Fibroblast of villous mesenchyme (primary cell): Measurements from ENCODE around the gene CFAP46. TPM values are rescaled to one million over a fixed set of nuclear protein-coding genes. Genes with fewer than 3 reads are reported as not detected.

Experiments
- DNase-seq: peaks from one replicate; pipeline ENCODE4 v3.0.0-alpha.2; 2010; ENCODE audit warnings: low read depth
- H3K4me3 ChIP-seq: 2 replicates; pipeline ENCODE4 v1.5.1; 2011; ENCODE audit warnings: low read depth, mild to moderate bottlenecking, low read length
- CTCF ChIP-seq: IDR thresholded peaks from 2 replicates; pipeline ENCODE4 v1.5.1; 2012; ENCODE audit warnings: low read depth, mild to moderate bottlenecking, low read length; ENCODE audit not compliant: insufficient read depth
- total RNA-seq: library from RNA; depleted of rRNA; stranded (reverse); fragments of >200 nt; gene quantifications from 2 replicates; pipeline ENCODE4 v1.2.3, GENCODE V29; 2012

The CFAP46 gene
- total RNA-seq, 1 donor, result under 0.01 TPM

- no peak for DNase-seq
- no peak for TF ChIP-seq CTCF
- no peak overlapping the region for H3K4me3 ChIP-seq
These were observed 134.7 kb downstream of the CFAP46 start for GRCh38 chr10:132807621-132808049.

- no peak for TF ChIP-seq CTCF
- DNase-seq, result no peak
- H3K4me3 ChIP-seq, result no peak overlapping the region
These were observed 135.8 kb downstream of the CFAP46 start for GRCh38 chr10:132806561-132807003.

- TF ChIP-seq CTCF, result no peak
- H3K4me3 ChIP-seq, result no peak overlapping the region
- no peak for DNase-seq
These were observed 136.3 kb downstream of the CFAP46 start for GRCh38 chr10:132806110-132806509.

- DNase-seq, result no peak
- H3K4me3 ChIP-seq, result no peak overlapping the region
- TF ChIP-seq CTCF, result no peak
These were observed 136.8 kb downstream of the CFAP46 start for GRCh38 chr10:132805599-132805998.

- DNase-seq, result no peak
- H3K4me3 ChIP-seq, result no peak overlapping the region
- no peak for TF ChIP-seq CTCF
These were observed 137.5 kb downstream of the CFAP46 start for GRCh38 chr10:132804785-132805426.

- no peak overlapping the region for H3K4me3 ChIP-seq
- no peak for TF ChIP-seq CTCF
- no peak for DNase-seq
These were observed 138.1 kb downstream of the CFAP46 start for GRCh38 chr10:132804287-132804686.
